Astrocyte (in vitro differentiated cells and primary cell): Measurements from ENCODE around the gene CCDC6. TPM values are rescaled to one million over a fixed set of nuclear protein-coding genes. Genes with fewer than 3 reads are reported as not detected.
A peak's percentile ranks its signal among the peaks of the same experiment; 100 is the strongest.

Source experiments
- DNase-seq: peaks from one replicate; pipeline ENCODE4 v3.0.0-alpha.2; 2010; ENCODE audit warnings: low read depth
- FAIRE-seq: peaks from 2 replicates; lab custom pipeline; 2011; peaks lifted over from hg19 to GRCh38; lab: Jason Lieb, UNC
- H2AFZ ChIP-seq: 2 replicates; pipeline ENCODE4 v1.6.0; 2012; ENCODE audit warnings: low read depth, low read length, inconsistent platforms
- H3K27ac ChIP-seq: 2 replicates; pipeline ENCODE4 v1.5.1; 2011; ENCODE audit warnings: low read depth, low read length, inconsistent platforms
- H3K27me3 ChIP-seq: 2 replicates; pipeline ENCODE4 v1.6.0; 2011; ENCODE audit warnings: low read length, inconsistent platforms; ENCODE audit not compliant: insufficient read depth
- H3K36me3 ChIP-seq: 2 replicates; pipeline ENCODE4 v1.5.1; 2011; ENCODE audit warnings: low read length, inconsistent platforms; ENCODE audit not compliant: insufficient read depth
- H3K4me1 ChIP-seq: 2 replicates; pipeline ENCODE4 v1.5.1; 2011; ENCODE audit warnings: low read length, inconsistent platforms; ENCODE audit not compliant: insufficient read depth
- H3K4me2 ChIP-seq: 2 replicates; pipeline ENCODE4 v1.6.0; 2012; ENCODE audit warnings: low read length, inconsistent platforms
- H3K4me3 ChIP-seq: 2 replicates; pipeline ENCODE4 v1.5.1; 2011; ENCODE audit warnings: low read depth, mild to moderate bottlenecking, low read length, inconsistent platforms; ENCODE audit not compliant: insufficient read depth
- H3K79me2 ChIP-seq: 2 replicates; pipeline ENCODE4 v1.6.0; 2012; ENCODE audit warnings: mild to moderate bottlenecking, low read length, inconsistent platforms; ENCODE audit not compliant: insufficient read depth
- H3K9ac ChIP-seq: 2 replicates; pipeline ENCODE4 v1.6.0; 2012; ENCODE audit warnings: mild to moderate bottlenecking, low read length, inconsistent platforms
- H3K9me3 ChIP-seq: 2 replicates; pipeline ENCODE4 v1.5.1; 2012; ENCODE audit warnings: low read depth, mild to moderate bottlenecking, low read length, inconsistent platforms; ENCODE audit not compliant: insufficient read depth
- H4K20me1 ChIP-seq: 2 replicates; pipeline ENCODE4 v1.6.0; 2012; ENCODE audit warnings: low read length, inconsistent platforms; ENCODE audit not compliant: insufficient read depth
- H3K27ac Mint-ChIP-seq: one replicate; pipeline ENCODE4 v1.8.0; 2021; ENCODE audit warnings: mild to moderate bottlenecking, mixed read lengths; ENCODE audit not compliant: unreplicated experiment
- H3K27me3 Mint-ChIP-seq: one replicate; pipeline ENCODE4 v1.8.0; 2021; ENCODE audit warnings: low read depth, mixed read lengths; ENCODE audit not compliant: unreplicated experiment
- H3K36me3 Mint-ChIP-seq: one replicate; pipeline ENCODE4 v1.8.0; 2021; ENCODE audit warnings: low read depth, mixed read lengths; ENCODE audit not compliant: unreplicated experiment
- H3K4me1 Mint-ChIP-seq: one replicate; pipeline ENCODE4 v1.8.0; 2021; ENCODE audit warnings: low read depth, mixed read lengths; ENCODE audit not compliant: unreplicated experiment
- H3K4me3 Mint-ChIP-seq: one replicate; pipeline ENCODE4 v1.8.0; 2021; ENCODE audit warnings: mild to moderate bottlenecking, moderate library complexity, mixed read lengths; ENCODE audit not compliant: unreplicated experiment
- H3K9me3 Mint-ChIP-seq: one replicate; pipeline ENCODE4 v1.8.0; 2021; ENCODE audit warnings: mild to moderate bottlenecking, mixed read lengths; ENCODE audit not compliant: unreplicated experiment
- CTCF ChIP-seq: IDR thresholded peaks from 2 replicates; pipeline ENCODE4 v1.5.1; 2011; ENCODE audit warnings: low read depth, mild to moderate bottlenecking, inconsistent platforms, low read length, moderate library complexity; ENCODE audit not compliant: insufficient read depth
- EZH2 ChIP-seq: IDR thresholded peaks from 2 replicates; pipeline ENCODE4 v1.6.1; 2012; ENCODE audit warnings: mild to moderate bottlenecking, low read length, inconsistent platforms; ENCODE audit not compliant: insufficient read depth
- total RNA-seq: library from RNA; stranded (reverse); gene quantifications from 2 replicates; pipeline ENCODE4 v1.2.1, GENCODE V29; 2021

The CCDC6 gene
- total RNA-seq, 1 donor from 2014 or later, result 69.4 TPM

GRCh38 chr10:59825932-59826331 is 80.4 kb downstream of the CCDC6 start:
- H4K20me1 ChIP-seq, result peaks cover 48% of the 10 kb centered on the region
- H3K27ac ChIP-seq, result no peak overlapping the region
- peak; percentile 20 for DNase-seq
- H3K4me1 Mint-ChIP-seq, result no peaks in the 10 kb centered on the region
- H3K27me3 ChIP-seq, result no peaks in the 10 kb centered on the region
- H3K9me3 Mint-ChIP-seq, result no peaks in the 10 kb centered on the region
- H2AFZ ChIP-seq, result no peak overlapping the region
- H3K4me3 Mint-ChIP-seq, result no peak overlapping the region
- H3K4me1 ChIP-seq, result no peaks in the 10 kb centered on the region
- H3K36me3 ChIP-seq, result no peaks in the 10 kb centered on the region
- TF ChIP-seq CTCF (no peak), EZH2 (no peak)
- no peaks in the 10 kb centered on the region for H3K9me3 ChIP-seq
- H3K36me3 Mint-ChIP-seq, result peaks cover 24% of the 10 kb centered on the region
- no peak overlapping the region for H3K9ac ChIP-seq
- H3K27me3 Mint-ChIP-seq, result no peaks in the 10 kb centered on the region
- no peak for FAIRE-seq
- H3K4me2 ChIP-seq, result no peak overlapping the region
- H3K79me2 ChIP-seq, result peaks cover 29% of the 10 kb centered on the region
- H3K4me3 ChIP-seq, result no peak overlapping the region
- H3K27ac Mint-ChIP-seq, result no peak overlapping the region

GRCh38 chr10:59823751-59824150 is 82.6 kb downstream of the CCDC6 start:
- FAIRE-seq (no peak), DNase-seq (no peak)
- no peak overlapping the region for H3K27ac Mint-ChIP-seq
- Histone ChIP-seq H3K36me3 (no peaks in the 10 kb centered on the region), H3K27me3 (no peaks in the 10 kb centered on the region), H3K4me1 (no peaks in the 10 kb centered on the region), H3K27ac (no peak overlapping the region), H3K4me3 (no peak overlapping the region), H3K79me2 (peaks cover 30% of the 10 kb centered on the region), H3K9me3 (no peaks in the 10 kb centered on the region), H2AFZ (no peak overlapping the region), H4K20me1 (peaks cover 50% of the 10 kb centered on the region), H3K9ac (no peak overlapping the region), H3K4me2 (no peak overlapping the region)
- no peaks in the 10 kb centered on the region for H3K9me3 Mint-ChIP-seq
- H3K36me3 Mint-ChIP-seq, result peaks cover 22% of the 10 kb centered on the region
- no peaks in the 10 kb centered on the region for H3K4me1 Mint-ChIP-seq
- TF ChIP-seq EZH2 (no peak), CTCF (no peak)
- H3K27me3 Mint-ChIP-seq, result no peaks in the 10 kb centered on the region
- H3K4me3 Mint-ChIP-seq, result no peak overlapping the region

GRCh38 chr10:59823111-59823510 is 83.2 kb downstream of the CCDC6 start:
- H3K9ac ChIP-seq, result no peak overlapping the region
- H2AFZ ChIP-seq, result no peak overlapping the region
- H3K4me2 ChIP-seq, result no peak overlapping the region
- H3K4me3 Mint-ChIP-seq, result no peak overlapping the region
- no peaks in the 10 kb centered on the region for H3K4me1 Mint-ChIP-seq
- H4K20me1 ChIP-seq, result peaks cover 44% of the 10 kb centered on the region
- TF ChIP-seq CTCF (no peak), EZH2 (no peak)
- no peaks in the 10 kb centered on the region for H3K9me3 ChIP-seq
- H3K36me3 Mint-ChIP-seq, result peaks cover 22% of the 10 kb centered on the region
- FAIRE-seq (no peak), DNase-seq (no peak)
- H3K4me3 ChIP-seq, result no peak overlapping the region
- H3K27me3 Mint-ChIP-seq, result no peaks in the 10 kb centered on the region
- no peak overlapping the region for H3K27ac ChIP-seq
- H3K27me3 ChIP-seq, result no peaks in the 10 kb centered on the region
- no peaks in the 10 kb centered on the region for H3K4me1 ChIP-seq
- no peaks in the 10 kb centered on the region for H3K9me3 Mint-ChIP-seq
- no peak overlapping the region for H3K27ac Mint-ChIP-seq
- H3K36me3 ChIP-seq, result no peaks in the 10 kb centered on the region
- H3K79me2 ChIP-seq, result peaks cover 32% of the 10 kb centered on the region
